ENCODE data around the gene TCF15. TPM values are rescaled to one million over a fixed set of nuclear protein-coding genes. Genes with fewer than 3 reads are reported as not detected.

TCF15 gene
- total RNA-seq, 1 donor from 2014 or later, result not detected

DNA sequence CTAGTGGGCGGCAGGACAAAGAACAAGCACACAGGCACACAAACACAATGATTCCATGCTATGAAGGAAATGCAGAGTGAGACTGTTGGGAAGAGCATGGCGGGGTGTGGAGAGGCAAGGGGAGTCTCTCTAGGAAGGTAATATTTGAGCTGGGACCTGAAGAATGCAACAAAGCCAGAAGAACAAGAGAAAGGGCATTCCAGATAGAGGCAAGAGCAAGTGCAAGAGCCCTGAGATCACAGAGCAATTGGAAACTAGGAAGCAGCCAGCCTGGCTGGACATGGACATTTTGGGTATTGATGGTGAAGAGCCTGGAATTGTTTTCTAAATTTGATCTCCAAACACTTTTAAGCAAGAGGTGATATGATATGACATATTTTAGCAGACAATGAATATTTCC lies 27.4 kb upstream of the TCF15 start:
- TF ChIP-seq, protein P1, sequence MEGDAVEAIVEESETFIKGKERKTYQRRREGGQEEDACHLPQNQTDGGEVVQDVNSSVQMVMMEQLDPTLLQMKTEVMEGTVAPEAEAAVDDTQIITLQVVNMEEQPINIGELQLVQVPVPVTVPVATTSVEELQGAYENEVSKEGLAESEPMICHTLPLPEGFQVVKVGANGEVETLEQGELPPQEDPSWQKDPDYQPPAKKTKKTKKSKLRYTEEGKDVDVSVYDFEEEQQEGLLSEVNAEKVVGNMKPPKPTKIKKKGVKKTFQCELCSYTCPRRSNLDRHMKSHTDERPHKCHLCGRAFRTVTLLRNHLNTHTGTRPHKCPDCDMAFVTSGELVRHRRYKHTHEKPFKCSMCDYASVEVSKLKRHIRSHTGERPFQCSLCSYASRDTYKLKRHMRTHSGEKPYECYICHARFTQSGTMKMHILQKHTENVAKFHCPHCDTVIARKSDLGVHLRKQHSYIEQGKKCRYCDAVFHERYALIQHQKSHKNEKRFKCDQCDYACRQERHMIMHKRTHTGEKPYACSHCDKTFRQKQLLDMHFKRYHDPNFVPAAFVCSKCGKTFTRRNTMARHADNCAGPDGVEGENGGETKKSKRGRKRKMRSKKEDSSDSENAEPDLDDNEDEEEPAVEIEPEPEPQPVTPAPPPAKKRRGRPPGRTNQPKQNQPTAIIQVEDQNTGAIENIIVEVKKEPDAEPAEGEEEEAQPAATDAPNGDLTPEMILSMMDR (IDR thresholded peaks at IDR 0.05; ENCODE audit: insufficient read depth, low read length, severe bottlenecking), result no peak
- no peak for FAIRE-seq
- no peaks in the 10 kb centered on the region for H3K36me3 ChIP-seq (ENCODE audit: control insufficient read depth, insufficient read depth, low read length)

GRCh38 chr20:635893-636338 lies 25.8 kb upstream of the TCF15 start:
- no peak overlapping the region for H3K4me3 ChIP-seq (ENCODE audit: low read depth, low read length)
- no peaks in the 10 kb centered on the region for H3K36me3 ChIP-seq (ENCODE audit: control insufficient read depth, insufficient read depth, low read length)
- H3K27me3 ChIP-seq (ENCODE audit: control insufficient read depth, insufficient read depth, low read length), result peaks cover 1% of the 10 kb centered on the region
- FAIRE-seq (no peak), DNase-seq (ENCODE audit: low read depth) (no peak)
- TF ChIP-seq, protein P1 (IDR thresholded peaks at IDR 0.05; ENCODE audit: insufficient read depth, low read length, severe bottlenecking), result no peak

More for the DNA sequence above, 27.4 kb upstream of the TCF15 start:
- peaks cover 1% of the 10 kb centered on the region for H3K27me3 ChIP-seq (ENCODE audit: control insufficient read depth, insufficient read depth, low read length)
- no peak for DNase-seq (ENCODE audit: low read depth)
- no peak overlapping the region for H3K4me3 ChIP-seq (ENCODE audit: low read depth, low read length)

GRCh38 chr20:635028-635892 lies 25.2 kb upstream of the TCF15 start:
- no peaks in the 10 kb centered on the region for H3K36me3 ChIP-seq (ENCODE audit: control insufficient read depth, insufficient read depth, low read length)
- H3K27me3 ChIP-seq (ENCODE audit: control insufficient read depth, insufficient read depth, low read length), result peaks cover 1% of the 10 kb centered on the region
- FAIRE-seq (peak; percentile 13), DNase-seq (ENCODE audit: low read depth) (no peak)
- TF ChIP-seq, protein P1 (IDR thresholded peaks at IDR 0.05; ENCODE audit: insufficient read depth, low read length, severe bottlenecking), result no peak
- no peak overlapping the region for H3K4me3 ChIP-seq (ENCODE audit: low read depth, low read length)

DNA sequence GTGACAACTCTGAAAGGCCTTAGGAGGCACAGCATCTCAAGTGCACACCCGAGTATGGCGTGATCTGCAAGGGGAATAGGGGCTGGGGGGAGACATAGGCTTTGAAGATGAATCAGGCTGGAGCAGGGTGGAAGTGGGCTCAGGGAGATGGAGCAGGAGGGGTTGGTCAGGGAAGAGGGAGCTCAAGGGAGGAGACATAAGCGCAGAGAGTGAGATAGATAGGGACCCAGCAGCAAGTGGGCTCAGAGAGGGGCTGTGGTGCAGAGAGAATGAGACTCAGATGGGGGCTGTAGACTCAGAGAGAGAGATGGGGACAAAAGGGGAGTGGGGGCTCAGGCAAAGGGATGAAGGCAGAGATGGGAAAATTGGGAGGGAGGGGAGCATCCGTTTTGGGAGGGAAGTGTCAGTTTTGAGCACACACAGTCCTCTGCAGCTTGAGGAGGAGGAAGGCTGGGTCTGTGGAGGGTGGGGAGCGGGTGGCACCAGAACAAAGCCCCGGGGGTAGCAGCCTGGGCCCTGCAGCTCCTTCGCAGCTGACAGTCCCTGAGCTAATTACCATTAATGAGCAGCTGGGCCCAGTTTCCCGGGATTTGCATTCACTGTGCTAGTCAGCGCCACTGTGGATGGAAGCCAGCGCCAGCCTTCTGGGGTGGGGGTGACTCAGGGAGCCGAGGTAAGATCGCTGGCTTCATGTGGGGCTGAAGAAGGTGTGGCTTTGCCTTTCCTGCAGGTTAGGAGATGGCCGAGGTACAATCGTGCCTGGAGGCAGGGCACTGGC lies 24.2 kb upstream of the TCF15 start:
- peaks cover 1% of the 10 kb centered on the region for H3K27me3 ChIP-seq (ENCODE audit: control insufficient read depth, insufficient read depth, low read length)
- no peaks in the 10 kb centered on the region for H3K36me3 ChIP-seq (ENCODE audit: control insufficient read depth, insufficient read depth, low read length)
- H3K4me3 ChIP-seq (ENCODE audit: low read depth, low read length), result no peak overlapping the region
- TF ChIP-seq, protein P1 (IDR thresholded peaks at IDR 0.05; ENCODE audit: insufficient read depth, low read length, severe bottlenecking), result no peak
- no peak for DNase-seq (ENCODE audit: low read depth)
- no peak for FAIRE-seq

GRCh38 chr20:631101-631500 lies 21.0 kb upstream of the TCF15 start:
- DNase-seq (ENCODE audit: low read depth) (no peak), FAIRE-seq (no peak)
- TF ChIP-seq, protein P1 (IDR thresholded peaks at IDR 0.05; ENCODE audit: insufficient read depth, low read length, severe bottlenecking), result no peak
- no peaks in the 10 kb centered on the region for H3K36me3 ChIP-seq (ENCODE audit: control insufficient read depth, insufficient read depth, low read length)
- peaks cover 1% of the 10 kb centered on the region for H3K27me3 ChIP-seq (ENCODE audit: control insufficient read depth, insufficient read depth, low read length)
- no peak overlapping the region for H3K4me3 ChIP-seq (ENCODE audit: low read depth, low read length)
